Fibroblast of lung (primary cell): ENCODE results near the gene CHMP6.

ENCODE experiments used
- CTCF ChIP-seq, 2 donors: IDR thresholded peaks in 1 of 2; conservative IDR thresholded peaks in 1 of 2; 1 replicate in 1 of 2; 2 replicates in 1 of 2; pipeline ENCODE4 v1.5.1; 2011 to 2012; ENCODE audit warnings: low read length in 2 of 2, control low read depth in 1 of 2, inconsistent platforms in 1 of 2, low read depth in 1 of 2, mild to moderate bottlenecking in 1 of 2
- EZH2 ChIP-seq: IDR thresholded peaks from 2 replicates; pipeline ENCODE4 v1.5.1; 2012; ENCODE audit warnings: low read length, control low read depth, mild to moderate bottlenecking; ENCODE audit errors: missing control alignments

- TF ChIP-seq CTCF (conservative IDR thresholded peaks at IDR 0.05 in 1 of 2, IDR thresholded peaks at IDR 0.05 in 1 of 2; ENCODE audit: low read depth in 1 of 2, low read length in 2 of 2), result no peak
- TF ChIP-seq EZH2, result no peak
These were observed 54.6 kb downstream of the CHMP6 start for GRCh38 chr17:81046132-81046769.
